RWPE1 (cell line): ENCODE measurements around the gene GPR37L1.
"Not testable (repeated sequence)": the region's sequence is repeated elsewhere in the genome, so short reads cannot be mapped to it uniquely, and the experiment has no call there.

Source experiments
- CTCF ChIA-PET: fragments of 350-600 bp; sonication (Branson Sonifier 250); formaldehyde crosslinking; extraction: SDS; loops from one replicate; lab custom pipeline; 2021; lab: Yijun Ruan, JAX
- POLR2A ChIA-PET: fragments of 400-600 bp; formaldehyde crosslinking; extraction: SDS; loops from one replicate; lab custom pipeline; 2020; ENCODE audit warnings: antibody characterized with exemption; ENCODE audit not compliant: low non-redundant PET; lab: Yijun Ruan, JAX
- DNase-seq: peaks from one replicate; pipeline ENCODE4 v3.0.0; 2012; ENCODE audit warnings: low spot score
- H3K27ac ChIP-seq: fragments of 450-650 bp; 2 replicates; pipeline ENCODE4 v1.5.1; 2017
- CTCF ChIP-seq: fragments of 450-650 bp; conservative IDR thresholded peaks from 2 replicates; pipeline ENCODE4 v1.5.1; 2017; ENCODE audit warnings: low read depth, mild to moderate bottlenecking

GPR37L1 gene

GRCh38 chr1:202165267-202165941 lies 42.7 kb downstream of the GPR37L1 start:
- ChIA-PET CTCF (interaction anchor here (1.2 kb wide), 1 partner anchor 166 kb away, joined by 3 read pairs; no protein-coding TSS in a partner anchor), POLR2A (no interaction called here)
- DNase-seq: no peak
- TF ChIP-seq CTCF: no peak
- no peak overlapping the region for H3K27ac ChIP-seq

- no peak for DNase-seq
- no peak overlapping the region for H3K27ac ChIP-seq
- POLR2A ChIA-PET: no interaction called here
- TF ChIP-seq CTCF: no peak
- CTCF ChIA-PET: interaction anchor here (0.6 to 1.2 kb wide), 3 partner anchors 31 to 554 kb away, joined by 3 to 5 read pairs (median 3); no protein-coding TSS in a partner anchor
These were observed 43.5 kb downstream of the GPR37L1 start for GRCh38 chr1:202165942-202166843.

- DNase-seq, H3K27ac ChIP-seq, POLR2A ChIA-PET: not testable (repeated sequence)
- CTCF ChIA-PET: interaction anchor here (0.6 to 1.0 kb wide), 2 partner anchors 33 to 553 kb away, joined by 3 read pairs; no protein-coding TSS in a partner anchor
These were observed 44.3 kb downstream of the GPR37L1 start for GRCh38 chr1:202167054-202167453.

- DNase-seq: no peak
- POLR2A ChIA-PET: no interaction called here
- no peak for TF ChIP-seq CTCF
- H3K27ac ChIP-seq: no peak overlapping the region
- CTCF ChIA-PET: interaction anchor here (0.7 to 1.0 kb wide), 2 partner anchors 17 to 552 kb away, joined by 3 read pairs; no protein-coding TSS in a partner anchor
These were observed 45.1 kb downstream of the GPR37L1 start for GRCh38 chr1:202167708-202168415.

- POLR2A ChIA-PET: no interaction called here
- H3K27ac ChIP-seq: no peak overlapping the region
- no peak for TF ChIP-seq CTCF
- DNase-seq: no peak
- CTCF ChIA-PET: interaction anchor here (0.6 kb wide), 1 partner anchor 27 kb away, joined by 4 read pairs; no protein-coding TSS in a partner anchor
These were observed 46.1 kb downstream of the GPR37L1 start for GRCh38 chr1:202168861-202169260.

- ChIA-PET CTCF (interaction anchor here (0.6 kb wide), 1 partner anchor 16 kb away, joined by 3 read pairs; no protein-coding TSS in a partner anchor), POLR2A (no interaction called here)
- no peak overlapping the region for H3K27ac ChIP-seq
- TF ChIP-seq CTCF: no peak
- no peak for DNase-seq
These were observed 48.0 kb downstream of the GPR37L1 start for GRCh38 chr1:202170726-202171125.
